K562 (cell line): ENCODE results near the gene VSX2. TPM values are rescaled to one million over a fixed set of nuclear protein-coding genes. Genes with fewer than 3 reads are reported as not detected.

Experiments used
- ATAC-seq: fragments of 200-7000 bp; cut with Tn5 transposase; 3 replicates; pipeline ENCODE4 v1.9.1; 2020; ENCODE audit warnings: moderate library complexity
- BruUV-seq: library from RNA; stranded (reverse); fragments of 400-500 nt; replicated peaks from 2 replicates; lab custom pipeline; 2021; lab: Mats Ljungman, UMichigan
- CTCF ChIA-PET: fragments of 300-600 bp; formaldehyde crosslinking; extraction: SDS; loops from one replicate; lab custom pipeline; 2021; ENCODE audit warnings: low intra/inter-chr PET ratio; lab: Yijun Ruan, JAX
- POLR2A ChIA-PET: fragments of 300-600, 350-650 bp; sonication (Branson Sonifier 250); formaldehyde crosslinking; extraction: SDS; loops from one replicate; lab custom pipeline; 2021; ENCODE audit warnings: antibody characterized with exemption, inconsistent platforms; lab: Yijun Ruan, JAX
- DNase-seq, 4 experiments: peaks; one replicate each; pipeline versions ENCODE4 v3.0.0 to v3.0.0-alpha.2; 2011 to 2018; ENCODE audit warnings: low spot score in 3 of 4, mixed read lengths in 3 of 4; ENCODE audit errors: extremely low read depth in 1 of 4
- FAIRE-seq: peaks from 2 replicates; lab custom pipeline; 2011; peaks lifted over from hg19 to GRCh38; lab: Jason Lieb, UNC
- H2AFZ ChIP-seq: 2 replicates; pipeline ENCODE4 v1.6.0; 2011; ENCODE audit warnings: low read depth, low read length, control low read depth, inconsistent platforms
- H3K27ac ChIP-seq: fragments of 200-600 bp; 3 replicates; pipeline ENCODE4 v1.8.0; 2011; ENCODE audit warnings: low read depth, mild to moderate bottlenecking, control low read depth, inconsistent platforms, low read length, moderate library complexity, mixed read lengths; ENCODE audit errors: extremely low read depth
- H3K27me3 ChIP-seq, 2 experiments: fragments of 300-600 bp in 1 of 2; 2 replicates in 1 of 2; 3 replicates in 1 of 2; pipeline versions ENCODE4 v1.6.0 to v1.8.0; 2011; ENCODE audit warnings: inconsistent platforms in 2 of 2, low read length in 2 of 2, mild to moderate bottlenecking in 1 of 2, mixed read lengths in 1 of 2, moderate library complexity in 1 of 2; ENCODE audit not compliant: control insufficient read depth in 2 of 2, insufficient read depth in 2 of 2
- H3K36me3 ChIP-seq: fragments of 300-600 bp; 3 replicates; pipeline ENCODE4 v1.8.0; 2011; ENCODE audit warnings: mild to moderate bottlenecking, low read length, inconsistent platforms; ENCODE audit not compliant: control insufficient read depth, insufficient read depth
- H3K4me1 ChIP-seq, 2 experiments: fragments of 200-600 bp in 1 of 2; replicated peaks in 1 of 2; 2 replicates in 1 of 2; 3 replicates in 1 of 2; pipeline versions ENCODE4 v1.5.1 to v1.8.0; 2011; ENCODE audit warnings: inconsistent platforms in 2 of 2, low read length in 2 of 2, mild to moderate bottlenecking in 1 of 2, mixed read lengths in 1 of 2, moderate library complexity in 1 of 2; ENCODE audit not compliant: control insufficient read depth in 2 of 2, insufficient read depth in 2 of 2
- H3K4me2 ChIP-seq: 2 replicates; pipeline ENCODE4 v1.6.1; 2011; ENCODE audit warnings: low read length, control low read depth, inconsistent platforms, mixed read lengths; ENCODE audit not compliant: insufficient read depth
- H3K4me3 ChIP-seq: fragments of 200-600 bp; sonication (generic), shearing (Covaris generic); 2 replicates; pipeline ENCODE4 v1.5.1; 2016; ENCODE audit warnings: control low read depth, inconsistent platforms
- H3K79me2 ChIP-seq: fragments of 200-600 bp; 3 replicates; pipeline ENCODE4 v1.8.0; 2011; ENCODE audit warnings: low read length, inconsistent platforms; ENCODE audit not compliant: control insufficient read depth, insufficient read depth
- H3K9ac ChIP-seq, 2 experiments: 2 replicates each; pipeline versions ENCODE4 v1.6.0 to v1.6.1; 2011; ENCODE audit warnings: low read depth in 2 of 2, low read length in 2 of 2, control low read depth in 1 of 2, inconsistent platforms in 1 of 2, mild to moderate bottlenecking in 1 of 2, mixed read lengths in 1 of 2; ENCODE audit not compliant: insufficient read depth in 1 of 2
- H3K9me1 ChIP-seq: one replicate; pipeline ENCODE4 v1.6.0; 2011; ENCODE audit warnings: inconsistent platforms, mild to moderate bottlenecking, low read length, moderate library complexity; ENCODE audit not compliant: control insufficient read depth, insufficient read depth
- H3K9me3 ChIP-seq: replicated peaks from 2 replicates; pipeline ENCODE4 v1.5.1; 2011; ENCODE audit warnings: low read depth, low read length, inconsistent platforms; ENCODE audit not compliant: control insufficient read depth, insufficient read depth
- H4K20me1 ChIP-seq: replicated peaks from 2 replicates; pipeline ENCODE4 v1.6.1; 2011; ENCODE audit warnings: low read length, inconsistent platforms, mixed read lengths; ENCODE audit not compliant: control insufficient read depth, insufficient read depth
- DPF2 ChIP-seq: fragments of 450-650 bp; IDR thresholded peaks from 2 replicates; pipeline ENCODE4 v1.6.1; 2016
- E2F3 ChIP-seq: fragments of 250-450 bp; sonication (Bioruptor Pico); IDR thresholded peaks from 2 replicates; pipeline ENCODE4 v1.4.0; 2020; ENCODE audit warnings: mild to moderate bottlenecking
- NFIC ChIP-seq: fragments of 450-650 bp; IDR thresholded peaks from 2 replicates; pipeline ENCODE4 v1.6.1; 2017; ENCODE audit warnings: mild to moderate bottlenecking, inconsistent platforms
- SIX5 ChIP-seq, 2 experiments: IDR thresholded peaks; 2 replicates each; pipeline ENCODE4 v1.6.1; 2011; ENCODE audit warnings: low read length in 2 of 2, borderline replicate concordance in 1 of 2, low read depth in 1 of 2, mild to moderate bottlenecking in 1 of 2, moderate library complexity in 1 of 2; ENCODE audit not compliant: insufficient read depth in 1 of 2
- SRSF3 ChIP-seq: fragments of 200-400 bp; formaldehyde crosslinking; IDR thresholded peaks from 2 replicates; pipeline ENCODE4 v1.6.1; 2016; ENCODE audit warnings: mild to moderate bottlenecking, low read length, moderate library complexity; ENCODE audit not compliant: insufficient read depth
- WGBS: fragments of 100-300 bp; shearing (Covaris generic); methylation state at CpG from one replicate; pipeline ENCODE4 v1.1.6; 2016; ENCODE audit warnings: low coverage, mixed read lengths; ENCODE audit not compliant: insufficient coverage; ENCODE audit errors: missing lambda C conversion rate; 5-methylcytosine and 5-hydroxymethylcytosine counted together
- in situ Hi-C: fragments of 300-500 bp; cut with MboI; formaldehyde crosslinking; loops from 4 replicates; pipeline ENCODE4 v1.15.0; 2018; ENCODE audit warnings: inconsistent platforms, mixed read lengths
- intact Hi-C: fragments of 100-400 bp; cut with micrococcal nuclease; formaldehyde crosslinking; loops from 2 replicates; pipeline ENCODE4 v1.14.2; 2022
- polyA plus RNA-seq, 8 experiments: library from polyadenylated mRNA; depleted of rRNA in 4 of 8; stranded (reverse) in 5 of 8; unstranded in 3 of 8; fragments of >200 nt; fragmentation: Nextera tagmentation in 2 of 8; fragmentation: Illumina TruSeq in 1 of 8; extraction: Ambion mirVana in 2 of 8; extraction: Trizol in 1 of 8; gene quantifications; 2 replicates each; pipeline versions ENCODE4 v1.2.1 to v1.2.3, GENCODE V29; 2011 to 2014; ENCODE audit warnings: inconsistent platforms in 1 of 8, missing spikeins in 1 of 8
- total RNA-seq, 7 experiments: library from RNA; depleted of rRNA in 6 of 7; stranded (reverse); fragments of >200 nt in 6 of 7; fragmentation: Illumina TruSeq in 2 of 7; extraction: Trizol in 2 of 7; gene quantifications; 2 replicates each; pipeline versions ENCODE4 v1.2.1 to v1.2.3, GENCODE V29; 2011 to 2021; ENCODE audit warnings: low replicate concordance in 1 of 7
- TF ChIP-seq, protein P1 (sequence below), 2 experiments: fragments of 450-650 bp; formaldehyde crosslinking in 1 of 2; IDR thresholded peaks; 2 replicates each; pipeline versions ENCODE4 v1.4.0 to v1.6.1; 2014 to 2020; ENCODE audit warnings: mild to moderate bottlenecking in 2 of 2, borderline replicate concordance in 1 of 2, low read depth in 1 of 2
- TF ChIP-seq, protein P2 (sequence below): fragments of 200-800 bp; sonication (Bioruptor generic); IDR thresholded peaks from 2 replicates; pipeline ENCODE4 v1.6.1; 2016; ENCODE audit warnings: missing genetic modification characterization, missing compliant biosample characterization

VSX2 gene
- total and polyA plus RNA-seq, 9 of the 15 experiments (the other 6 are each of a cell fraction or from before 2014, with no cell fraction given), result 0.04 TPM; not detected in 8

DNA sequence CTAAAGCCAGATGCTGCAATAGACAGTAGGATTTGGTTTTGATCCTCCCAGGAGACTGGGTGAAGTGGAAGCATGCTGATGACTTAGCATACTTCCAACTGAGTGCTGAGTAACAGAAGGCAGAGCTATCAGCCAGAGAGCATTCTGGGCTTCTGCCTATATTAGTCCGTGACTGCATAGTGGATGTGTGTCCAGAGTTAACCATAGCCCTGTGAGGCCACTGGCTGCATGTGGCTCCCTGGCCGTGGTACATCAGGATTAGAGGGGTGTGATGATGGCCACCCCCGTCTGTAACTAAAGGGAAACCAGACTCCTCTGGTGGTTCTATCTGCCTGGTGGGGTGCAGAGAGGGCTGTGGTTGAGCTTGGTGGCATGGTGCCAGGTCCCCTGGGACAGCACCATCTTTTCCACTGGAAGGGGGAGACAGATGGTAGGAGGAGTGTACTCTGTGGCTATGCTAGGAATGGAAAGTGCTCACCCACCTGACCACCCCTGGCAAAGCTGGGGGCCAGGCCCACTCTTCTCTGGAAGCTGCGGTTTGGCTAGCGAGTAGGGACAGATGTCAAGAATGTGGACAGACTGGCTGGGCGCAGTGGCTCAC lies 36.1 kb downstream of the VSX2 start:
- Histone ChIP-seq H3K9me1 (no peaks in the 10 kb centered on the region), H3K4me3 (no peak overlapping the region), H3K4me1 (peaks cover 0 to 3% of the 10 kb centered on the region in 2 experiments; a peak in 3 of 5 replicates), H2AFZ (peak overlapping the region; percentile 46), H3K9ac (peak overlapping the region in 1 of 2 experiments; percentile 55; a peak in 1 of 4 replicates), H3K9me3 (no peaks in the 10 kb centered on the region), H4K20me1 (no peaks in the 10 kb centered on the region), H3K79me2 (no peaks in the 10 kb centered on the region), H3K27me3 (no peaks in the 10 kb centered on the region), H3K4me2 (peak overlapping the region; percentile 46; the same call in 1 of the 2 replicates), H3K27ac (peak overlapping the region; percentile 22; the same call in 1 of the 3 replicates), H3K36me3 (no peaks in the 10 kb centered on the region)
- intact Hi-C loops (no loop called here), in situ Hi-C loops (no loop called here)
- no TSS peak for BruUV-seq
- DNase-seq (peak in 2 of 4 experiments; percentile 28 to 48), ATAC-seq (peak; percentile 92), FAIRE-seq (peak; percentile 60)
- WGBS, result 55% methylated on average over 5 of the region's 6 CpGs
- CTCF ChIA-PET, result no interaction called here
- POLR2A ChIA-PET, result interaction anchor here (0.5 to 1.6 kb wide), 7 partner anchors 10 to 1101 kb away, joined by 3 to 5 read pairs (median 3); no protein-coding TSS in a partner anchor
- TF ChIP-seq, protein P1, sequence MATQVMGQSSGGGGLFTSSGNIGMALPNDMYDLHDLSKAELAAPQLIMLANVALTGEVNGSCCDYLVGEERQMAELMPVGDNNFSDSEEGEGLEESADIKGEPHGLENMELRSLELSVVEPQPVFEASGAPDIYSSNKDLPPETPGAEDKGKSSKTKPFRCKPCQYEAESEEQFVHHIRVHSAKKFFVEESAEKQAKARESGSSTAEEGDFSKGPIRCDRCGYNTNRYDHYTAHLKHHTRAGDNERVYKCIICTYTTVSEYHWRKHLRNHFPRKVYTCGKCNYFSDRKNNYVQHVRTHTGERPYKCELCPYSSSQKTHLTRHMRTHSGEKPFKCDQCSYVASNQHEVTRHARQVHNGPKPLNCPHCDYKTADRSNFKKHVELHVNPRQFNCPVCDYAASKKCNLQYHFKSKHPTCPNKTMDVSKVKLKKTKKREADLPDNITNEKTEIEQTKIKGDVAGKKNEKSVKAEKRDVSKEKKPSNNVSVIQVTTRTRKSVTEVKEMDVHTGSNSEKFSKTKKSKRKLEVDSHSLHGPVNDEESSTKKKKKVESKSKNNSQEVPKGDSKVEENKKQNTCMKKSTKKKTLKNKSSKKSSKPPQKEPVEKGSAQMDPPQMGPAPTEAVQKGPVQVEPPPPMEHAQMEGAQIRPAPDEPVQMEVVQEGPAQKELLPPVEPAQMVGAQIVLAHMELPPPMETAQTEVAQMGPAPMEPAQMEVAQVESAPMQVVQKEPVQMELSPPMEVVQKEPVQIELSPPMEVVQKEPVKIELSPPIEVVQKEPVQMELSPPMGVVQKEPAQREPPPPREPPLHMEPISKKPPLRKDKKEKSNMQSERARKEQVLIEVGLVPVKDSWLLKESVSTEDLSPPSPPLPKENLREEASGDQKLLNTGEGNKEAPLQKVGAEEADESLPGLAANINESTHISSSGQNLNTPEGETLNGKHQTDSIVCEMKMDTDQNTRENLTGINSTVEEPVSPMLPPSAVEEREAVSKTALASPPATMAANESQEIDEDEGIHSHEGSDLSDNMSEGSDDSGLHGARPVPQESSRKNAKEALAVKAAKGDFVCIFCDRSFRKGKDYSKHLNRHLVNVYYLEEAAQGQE (IDR thresholded peaks at IDR 0.05; ENCODE audit: borderline replicate concordance), result no peak
- TF ChIP-seq, protein P1 (CRISPR knock-in tag; IDR thresholded peaks at IDR 0.05; ENCODE audit: low read depth), result no peak
- 0 out of 2 replicates have a peak, but pooled peaks have one; percentile 17 for TF ChIP-seq DPF2
- TF ChIP-seq SRSF3, result no peak
- TF ChIP-seq E2F3 (CRISPR knock-in tag), result no peak
- no peak for TF ChIP-seq SIX5 (IDR thresholded peaks at IDR 0.05; ENCODE audit: borderline replicate concordance in 1 of 2, insufficient read depth in 1 of 2, low read depth in 1 of 2, low read length in 2 of 2)
- peak; percentile 92 for TF ChIP-seq NFIC
- TF ChIP-seq, protein P2, sequence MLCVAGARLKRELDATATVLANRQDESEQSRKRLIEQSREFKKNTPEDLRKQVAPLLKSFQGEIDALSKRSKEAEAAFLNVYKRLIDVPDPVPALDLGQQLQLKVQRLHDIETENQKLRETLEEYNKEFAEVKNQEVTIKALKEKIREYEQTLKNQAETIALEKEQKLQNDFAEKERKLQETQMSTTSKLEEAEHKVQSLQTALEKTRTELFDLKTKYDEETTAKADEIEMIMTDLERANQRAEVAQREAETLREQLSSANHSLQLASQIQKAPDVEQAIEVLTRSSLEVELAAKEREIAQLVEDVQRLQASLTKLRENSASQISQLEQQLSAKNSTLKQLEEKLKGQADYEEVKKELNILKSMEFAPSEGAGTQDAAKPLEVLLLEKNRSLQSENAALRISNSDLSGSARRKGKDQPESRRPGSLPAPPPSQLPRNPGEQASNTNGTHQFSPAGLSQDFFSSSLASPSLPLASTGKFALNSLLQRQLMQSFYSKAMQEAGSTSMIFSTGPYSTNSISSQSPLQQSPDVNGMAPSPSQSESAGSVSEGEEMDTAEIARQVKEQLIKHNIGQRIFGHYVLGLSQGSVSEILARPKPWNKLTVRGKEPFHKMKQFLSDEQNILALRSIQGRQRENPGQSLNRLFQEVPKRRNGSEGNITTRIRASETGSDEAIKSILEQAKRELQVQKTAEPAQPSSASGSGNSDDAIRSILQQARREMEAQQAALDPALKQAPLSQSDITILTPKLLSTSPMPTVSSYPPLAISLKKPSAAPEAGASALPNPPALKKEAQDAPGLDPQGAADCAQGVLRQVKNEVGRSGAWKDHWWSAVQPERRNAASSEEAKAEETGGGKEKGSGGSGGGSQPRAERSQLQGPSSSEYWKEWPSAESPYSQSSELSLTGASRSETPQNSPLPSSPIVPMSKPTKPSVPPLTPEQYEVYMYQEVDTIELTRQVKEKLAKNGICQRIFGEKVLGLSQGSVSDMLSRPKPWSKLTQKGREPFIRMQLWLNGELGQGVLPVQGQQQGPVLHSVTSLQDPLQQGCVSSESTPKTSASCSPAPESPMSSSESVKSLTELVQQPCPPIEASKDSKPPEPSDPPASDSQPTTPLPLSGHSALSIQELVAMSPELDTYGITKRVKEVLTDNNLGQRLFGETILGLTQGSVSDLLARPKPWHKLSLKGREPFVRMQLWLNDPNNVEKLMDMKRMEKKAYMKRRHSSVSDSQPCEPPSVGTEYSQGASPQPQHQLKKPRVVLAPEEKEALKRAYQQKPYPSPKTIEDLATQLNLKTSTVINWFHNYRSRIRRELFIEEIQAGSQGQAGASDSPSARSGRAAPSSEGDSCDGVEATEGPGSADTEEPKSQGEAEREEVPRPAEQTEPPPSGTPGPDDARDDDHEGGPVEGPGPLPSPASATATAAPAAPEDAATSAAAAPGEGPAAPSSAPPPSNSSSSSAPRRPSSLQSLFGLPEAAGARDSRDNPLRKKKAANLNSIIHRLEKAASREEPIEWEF (CRISPR knock-in tag), result no peak
